ENCODE measurements around the gene PPP1R3D. TPM values are rescaled to one million over a fixed set of nuclear protein-coding genes. Genes with fewer than 3 reads are reported as not detected.

The PPP1R3D gene
- total and polyA plus RNA-seq, 10 of the 15 experiments (the other 5 are each of a cell fraction or from before 2014, with no cell fraction given): 0.39 to 4.8 (median 2.9) TPM

GRCh38 chr20:59961423-59961822 is 21.3 kb upstream of the PPP1R3D start:
- WGBS (ENCODE audit: insufficient coverage, insufficient replicate concordance, low lambda C conversion rate, missing lambda C conversion rate): 64% methylated on average over 2 of the region's 2 CpGs
- RAD21 ChIA-PET (ENCODE audit: unreplicated experiment): no interaction called here
- ATAC-seq (no peak), DNase-seq (ENCODE audit: low read depth, low spot score) (no peak), FAIRE-seq (no peak)
- in situ Hi-C loops (cut with MboI) (no loop called here), intact Hi-C loops (cut with micrococcal nuclease; ENCODE audit: unreplicated experiment) (no loop called here)
- H4K20me1 ChIP-seq (ENCODE audit: control insufficient read depth, insufficient read depth): no peaks in the 10 kb centered on the region
- no peak overlapping the region for H3K4me2 ChIP-seq (ENCODE audit: control insufficient read depth, insufficient read depth)
- CTCF ChIA-PET: interaction anchor here (1.0 to 2.1 kb wide), 3 partner anchors 9 to 1935 kb away, joined by 3 to 5 read pairs (median 3); no protein-coding TSS in a partner anchor
- BruUV-seq (replicated peaks): no TSS peak
- H3K9ac ChIP-seq (ENCODE audit: control insufficient read depth, insufficient read depth, low read length): no peak overlapping the region
- no peaks in the 10 kb centered on the region for H3K27me3 ChIP-seq (replicated peaks in 1 of 2; ENCODE audit: control insufficient read depth in 2 of 2, insufficient read depth in 2 of 2, low read length in 1 of 2)
- no peaks in the 10 kb centered on the region for H3K4me1 ChIP-seq (ENCODE audit: control insufficient read depth, insufficient read depth, low read length)
- no peaks in the 10 kb centered on the region for H3K9me3 ChIP-seq (replicated peaks; ENCODE audit: control insufficient read depth, insufficient read depth, low read length)
- no peak overlapping the region for H3K27ac ChIP-seq (ENCODE audit: control insufficient read depth, insufficient read depth)
- H3K36me3 ChIP-seq (ENCODE audit: control insufficient read depth in 2 of 2, insufficient read depth in 2 of 2, low read length in 1 of 2): no peaks in the 10 kb centered on the region
- H3K79me2 ChIP-seq (ENCODE audit: control insufficient read depth, insufficient read depth, low read length): no peaks in the 10 kb centered on the region
- POLR2A ChIA-PET: no interaction called here
- no peak for TF ChIP-seq TBL1XR1 (IDR thresholded peaks at IDR 0.05; ENCODE audit: low read depth, low read length)
- no peak overlapping the region for H2AFZ ChIP-seq (ENCODE audit: control insufficient read depth, low read depth, low read length)
- H3K4me3 ChIP-seq: no peak overlapping the region
- SMC1A ChIA-PET (ENCODE audit: uncharacterized antibody, unreplicated experiment): interaction anchor here (1.0 kb wide), 1 partner anchor 13 kb away, joined by 3 read pairs; no protein-coding TSS in a partner anchor

GRCh38 chr20:59958626-59959025 is 18.5 kb upstream of the PPP1R3D start:
- H3K79me2 ChIP-seq (ENCODE audit: control insufficient read depth, insufficient read depth, low read length): no peaks in the 10 kb centered on the region
- RAD21 ChIA-PET (ENCODE audit: unreplicated experiment): no interaction called here
- no peak overlapping the region for H3K4me2 ChIP-seq (ENCODE audit: control insufficient read depth, insufficient read depth)
- 24% methylated on average over 4 of the region's 4 CpGs for WGBS (ENCODE audit: insufficient coverage, insufficient replicate concordance, low lambda C conversion rate, missing lambda C conversion rate)
- no peaks in the 10 kb centered on the region for H3K27me3 ChIP-seq (replicated peaks in 1 of 2; ENCODE audit: control insufficient read depth in 2 of 2, insufficient read depth in 2 of 2, low read length in 1 of 2)
- FAIRE-seq: no peak
- intact Hi-C loops (cut with micrococcal nuclease; ENCODE audit: unreplicated experiment): no loop called here
- H3K4me1 ChIP-seq (ENCODE audit: control insufficient read depth, insufficient read depth, low read length): no peaks in the 10 kb centered on the region
- in situ Hi-C loops (cut with MboI): no loop called here
- no peak overlapping the region for H3K9ac ChIP-seq (ENCODE audit: control insufficient read depth, insufficient read depth, low read length)
- H3K36me3 ChIP-seq (ENCODE audit: control insufficient read depth in 2 of 2, insufficient read depth in 2 of 2, low read length in 1 of 2): no peaks in the 10 kb centered on the region
- H3K9me3 ChIP-seq (replicated peaks; ENCODE audit: control insufficient read depth, insufficient read depth, low read length): no peaks in the 10 kb centered on the region
- H2AFZ ChIP-seq (ENCODE audit: control insufficient read depth, low read depth, low read length): no peak overlapping the region
- POLR2A ChIA-PET: no interaction called here
- no peaks in the 10 kb centered on the region for H4K20me1 ChIP-seq (ENCODE audit: control insufficient read depth, insufficient read depth)
- no peak overlapping the region for H3K27ac ChIP-seq (ENCODE audit: control insufficient read depth, insufficient read depth)
- DNase-seq (ENCODE audit: low read depth, low spot score): no peak
- ATAC-seq: no peak
- no peak overlapping the region for H3K4me3 ChIP-seq
- BruUV-seq (replicated peaks): no TSS peak
- CTCF ChIA-PET: interaction anchor here (0.6 to 1.4 kb wide), 3 partner anchors 10 to 80 kb away, joined by 3 to 4 read pairs (median 3); no protein-coding TSS in a partner anchor
- SMC1A ChIA-PET (ENCODE audit: uncharacterized antibody, unreplicated experiment): no interaction called here
- TF ChIP-seq E2F8 (IDR thresholded peaks at IDR 0.05; ENCODE audit: low read depth, partially characterized antibody) (no peak), E4F1 (IDR thresholded peaks at IDR 0.05; ENCODE audit: borderline replicate concordance, partially characterized antibody) (no peak), E2F4 (IDR thresholded peaks at IDR 0.05; ENCODE audit: low read depth, low read length) (no peak), SRF (IDR thresholded peaks at IDR 0.05; ENCODE audit: low read depth in 2 of 2, low read length in 2 of 2) (no peak), CEBPB (IDR thresholded peaks at IDR 0.05; ENCODE audit: borderline replicate concordance in 1 of 2, low read depth in 2 of 2, low read length in 2 of 2) (no peak), MTA3 (IDR thresholded peaks at IDR 0.05; ENCODE audit: borderline replicate concordance, low read length) (no peak), STAT1 (conservative IDR thresholded peaks at IDR 0.05) (no peak), SIN3A (IDR thresholded peaks at IDR 0.05; ENCODE audit: low read depth, low read length) (no peak)

Data from GM12878 (cell line).